CD14-positive monocyte (primary cell): Measurements from ENCODE around the gene CST4. TPM values are rescaled to one million over a fixed set of nuclear protein-coding genes. Genes with fewer than 3 reads are reported as not detected.
"Not testable (repeated sequence)": the region's sequence is repeated elsewhere in the genome, so short reads cannot be mapped to it uniquely, and the experiment has no call there.

Experiments
- DNase-seq, 3 donors: peaks; one replicate each; pipeline ENCODE4 v3.0.0-alpha.2; 2011 to 2022
- H2AFZ ChIP-seq: 2 replicates; pipeline ENCODE4 v1.6.0; 2012; ENCODE audit warnings: mild to moderate bottlenecking, low read depth, low read length, inconsistent platforms; ENCODE audit not compliant: insufficient read depth, poor library complexity, severe bottlenecking
- H3K27ac ChIP-seq, 2 donors: 1 replicate in 1 of 2; 2 replicates in 1 of 2; pipeline ENCODE4 v1.5.1; 2012 to 2013; ENCODE audit warnings: low read length in 2 of 2, control low read depth in 1 of 2, inconsistent platforms in 1 of 2, low read depth in 1 of 2, mild to moderate bottlenecking in 1 of 2
- H3K27me3 ChIP-seq, 2 donors: one replicate each; pipeline versions ENCODE4 v1.6.0 to v1.6.1; 2011 to 2013; ENCODE audit warnings: low read length in 2 of 2; ENCODE audit not compliant: control insufficient read depth in 2 of 2, insufficient read depth in 2 of 2
- H3K36me3 ChIP-seq, 2 donors: replicated peaks in 1 of 2; 1 replicate in 1 of 2; 2 replicates in 1 of 2; pipeline versions ENCODE4 v1.5.1 to v1.6.1; 2012 to 2013; ENCODE audit warnings: low read length in 2 of 2, control low read depth in 1 of 2, inconsistent platforms in 1 of 2, mild to moderate bottlenecking in 1 of 2; ENCODE audit not compliant: insufficient read depth in 2 of 2, control insufficient read depth in 1 of 2
- H3K4me1 ChIP-seq, 2 donors: 1 replicate in 1 of 2; 2 replicates in 1 of 2; pipeline versions ENCODE4 v1.5.1 to v1.6.1; 2012 to 2013; ENCODE audit warnings: low read length in 2 of 2, control low read depth in 1 of 2, inconsistent platforms in 1 of 2, mild to moderate bottlenecking in 1 of 2, moderate library complexity in 1 of 2; ENCODE audit not compliant: insufficient read depth in 2 of 2, control insufficient read depth in 1 of 2
- H3K4me2 ChIP-seq: replicated peaks from 2 replicates; pipeline ENCODE3; 2012; ENCODE audit warnings: low read length, moderate library complexity, mild to moderate bottlenecking; ENCODE audit not compliant: poor library complexity, severe bottlenecking; ENCODE audit errors: extremely low read depth
- H3K4me3 ChIP-seq, 3 experiments: fragments of 200-600 bp in 1 of 3; sonication (generic) in 1 of 3; replicated peaks in 1 of 3; 1 replicate in 2 of 3; 2 replicates in 1 of 3; pipeline ENCODE4 v1.5.1; 2011 to 2013; ENCODE audit warnings: low read length in 3 of 3, mild to moderate bottlenecking in 3 of 3, control low read depth in 2 of 3, low read depth in 2 of 3, inconsistent platforms in 1 of 3, moderate library complexity in 1 of 3
- H3K79me2 ChIP-seq: 2 replicates; pipeline ENCODE4 v1.6.0; 2012; ENCODE audit warnings: mild to moderate bottlenecking, control low read depth, inconsistent platforms, low read length, moderate library complexity; ENCODE audit not compliant: insufficient read depth
- H3K9ac ChIP-seq: 2 replicates; pipeline ENCODE4 v1.6.0; 2017; ENCODE audit warnings: low read length, mild to moderate bottlenecking; ENCODE audit not compliant: insufficient read depth, poor library complexity, severe bottlenecking
- H3K9me3 ChIP-seq, 2 donors: replicated peaks in 1 of 2; 1 replicate in 1 of 2; 2 replicates in 1 of 2; pipeline versions ENCODE4 v1.5.1 to v1.6.1; 2012 to 2013; ENCODE audit warnings: low read length in 2 of 2, control low read depth in 1 of 2; ENCODE audit not compliant: control insufficient read depth in 1 of 2, insufficient read depth in 1 of 2
- H4K20me1 ChIP-seq: 2 replicates; pipeline ENCODE4 v1.6.0; 2012; ENCODE audit warnings: mild to moderate bottlenecking, low read length, control low read depth, moderate library complexity; ENCODE audit not compliant: insufficient read depth
- H3K27ac Mint-ChIP-seq, 7 donors: one replicate each; pipeline ENCODE4 v1.8.0; 2020; ENCODE audit warnings: mild to moderate bottlenecking in 7 of 7, mixed read lengths in 7 of 7, moderate library complexity in 6 of 7, inconsistent platforms in 2 of 7
- H3K27me3 Mint-ChIP-seq, 3 donors: one replicate each; pipeline ENCODE4 v1.8.0; 2021 to 2022; ENCODE audit warnings: low read depth in 3 of 3, mild to moderate bottlenecking in 3 of 3, mixed read lengths in 3 of 3, moderate library complexity in 3 of 3, inconsistent platforms in 1 of 3
- H3K36me3 Mint-ChIP-seq, 2 donors: one replicate each; pipeline ENCODE4 v1.8.0; 2020; ENCODE audit warnings: mixed read lengths in 2 of 2, inconsistent platforms in 1 of 2, mild to moderate bottlenecking in 1 of 2
- H3K4me1 Mint-ChIP-seq: one replicate; pipeline ENCODE4 v1.8.0; 2020; ENCODE audit warnings: mild to moderate bottlenecking, mixed read lengths
- H3K4me3 Mint-ChIP-seq, 2 donors: one replicate each; pipeline ENCODE4 v1.8.0; 2020; ENCODE audit warnings: mild to moderate bottlenecking in 2 of 2, mixed read lengths in 2 of 2, moderate library complexity in 1 of 2
- H3K9me3 Mint-ChIP-seq, 7 donors: one replicate each; pipeline ENCODE4 v1.8.0; 2020 to 2022; ENCODE audit warnings: mixed read lengths in 7 of 7, mild to moderate bottlenecking in 6 of 7, moderate library complexity in 6 of 7, inconsistent platforms in 2 of 7
- CTCF ChIP-seq: fragments of 200-600 bp; IDR thresholded peaks from one replicate; pipeline ENCODE4 v1.8.0; 2022; ENCODE audit warnings: antibody characterized with exemption, mild to moderate bottlenecking
- WGBS: methylation state at CpG from one replicate; pipeline ENCODE4 v1.1.5; 2013; ENCODE audit warnings: missing lambda C conversion rate; ENCODE audit not compliant: insufficient coverage; 5-methylcytosine and 5-hydroxymethylcytosine counted together
- intact Hi-C, 2 donors: fragments of 100-400 bp; cut with micrococcal nuclease; formaldehyde crosslinking; loops; one replicate each; pipeline versions ENCODE4 v1.15.0 to v1.15.1; 2023
- polyA plus RNA-seq, 3 donors: library from polyadenylated mRNA; depleted of rRNA in 1 of 3; unstranded in 2 of 3; stranded (reverse) in 1 of 3; fragments of 300-500 nt in 2 of 3; fragments of >200 nt in 1 of 3; fragmentation: Illumina TruSeq in 2 of 3; gene quantifications; 1 replicate in 2 of 3; 2 replicates in 1 of 3; pipeline ENCODE4 v1.2.3, GENCODE V29; 2012 to 2021

The CST4 gene
- polyA plus RNA-seq, 3 donors: not detected

GRCh38 chr20:23636908-23637281, 51.9 kb downstream of the CST4 start:
- Histone ChIP-seq H4K20me1 (peaks cover 53% of the 10 kb centered on the region), H3K9me3 (no peaks in the 10 kb centered on the region), H3K4me3 (peak overlapping the region; percentile 87 to 97 (median 91)), H3K4me2 (peak overlapping the region; percentile 87), H3K36me3 (peaks cover 29 to 38% of the 10 kb centered on the region in 2 donors), H3K9ac (peak overlapping the region; percentile 86), H3K4me1 (peaks cover 83 to 90% of the 10 kb centered on the region in 2 donors), H3K79me2 (peaks cover 38% of the 10 kb centered on the region), H3K27ac (peak overlapping the region; percentile 21 to 88), H3K27me3 (no peaks in the 10 kb centered on the region), H2AFZ (peak overlapping the region; percentile 86)
- Mint-ChIP-seq H3K27me3 (peaks cover 0 to 4% (median 0%) of the 10 kb centered on the region in 3 donors), H3K27ac (peak overlapping the region; percentile 43 to 91 (median 81)), H3K4me1 (peaks cover 86% of the 10 kb centered on the region), H3K36me3 (peaks cover 35 to 48% of the 10 kb centered on the region in 2 donors), H3K4me3 (peak overlapping the region; percentile 89 to 97), H3K9me3 (peaks cover 0 to 2% (median 0%) of the 10 kb centered on the region in 7 donors)
- intact Hi-C loops: no loop called here
- no peak for TF ChIP-seq CTCF
- no peak for DNase-seq
- WGBS: 10% methylated on average over 2 of the region's 4 CpGs

- H3K36me3 ChIP-seq: peaks cover 30 to 44% of the 10 kb centered on the region in 2 donors
- peaks cover 83 to 90% of the 10 kb centered on the region in 2 donors for H3K4me1 ChIP-seq
- peak overlapping the region; percentile 86 for H3K9ac ChIP-seq
- peaks cover 59% of the 10 kb centered on the region for H4K20me1 ChIP-seq
- no peak for DNase-seq
- TF ChIP-seq CTCF: no peak
- H3K79me2 ChIP-seq: peaks cover 38% of the 10 kb centered on the region
- 95% methylated on average over 11 of the region's 19 CpGs for WGBS
- H3K27ac Mint-ChIP-seq: peak overlapping the region in 6 of 7 donors; percentile 62 to 91 (median 81)
- peaks cover 0 to 2% (median 0%) of the 10 kb centered on the region in 7 donors for H3K9me3 Mint-ChIP-seq
- peaks cover 0 to 4% (median 0%) of the 10 kb centered on the region in 3 donors for H3K27me3 Mint-ChIP-seq
- peak overlapping the region; percentile 87 to 97 (median 91) for H3K4me3 ChIP-seq
- no peaks in the 10 kb centered on the region for H3K9me3 ChIP-seq
- peaks cover 38 to 51% of the 10 kb centered on the region in 2 donors for H3K36me3 Mint-ChIP-seq
- H2AFZ ChIP-seq: no peak overlapping the region
- H3K4me3 Mint-ChIP-seq: peak overlapping the region; percentile 89 to 97
- peak overlapping the region in 1 of 2 donors; percentile 88 for H3K27ac ChIP-seq
- H3K4me2 ChIP-seq: peak overlapping the region; percentile 87
- H3K4me1 Mint-ChIP-seq: peaks cover 86% of the 10 kb centered on the region
- H3K27me3 ChIP-seq: no peaks in the 10 kb centered on the region
- intact Hi-C loops: no loop called here
Observed at GRCh38 chr20:23636182-23636907, 52.5 kb downstream of the CST4 start.

- H3K9me3 Mint-ChIP-seq, intact Hi-C loops, H3K27me3 ChIP-seq, H2AFZ ChIP-seq, DNase-seq, H3K9me3 ChIP-seq, H3K27me3 Mint-ChIP-seq: not testable (repeated sequence)
- no CpG with 5 or more reads among the region's 2 CpGs for WGBS
- Mint-ChIP-seq H3K36me3 (peaks cover 40 to 54% of the 10 kb centered on the region in 2 donors), H3K27ac (peak overlapping the region in 1 of 7 donors; percentile 66), H3K4me1 (peaks cover 82% of the 10 kb centered on the region), H3K4me3 (peak overlapping the region; percentile 89 to 97)
- Histone ChIP-seq H3K4me2 (peak overlapping the region; percentile 87), H3K79me2 (peaks cover 38% of the 10 kb centered on the region), H3K27ac (peak overlapping the region in 1 of 2 donors; percentile 88), H3K4me1 (peaks cover 79 to 86% of the 10 kb centered on the region in 2 donors), H3K4me3 (peak overlapping the region; percentile 87 to 97 (median 91)), H3K36me3 (peaks cover 31 to 46% of the 10 kb centered on the region in 2 donors), H3K9ac (peak overlapping the region; percentile 86), H4K20me1 (peaks cover 59% of the 10 kb centered on the region)
Observed at GRCh38 chr20:23635768-23636090, 53.1 kb downstream of the CST4 start.
